Esophagus muscularis mucosa (tissue), 4 donors: Measurements from ENCODE around the gene RAD51B.

Source experiments
- EP300 ChIP-seq: sonication (generic); formaldehyde crosslinking; IDR thresholded peaks from one replicate; pipeline ENCODE4 v1.6.1; 2017; ENCODE audit warnings: antibody characterized with exemption
- POLR2A ChIP-seq: fragments of 450-650 bp; IDR thresholded peaks from one replicate; pipeline ENCODE4 v1.6.1; 2017; ENCODE audit warnings: antibody characterized with exemption, moderate library complexity, mild to moderate bottlenecking, low read depth
- POLR2AphosphoS5 ChIP-seq, 2 donors: sonication (generic); formaldehyde crosslinking; IDR thresholded peaks; one replicate each; pipeline ENCODE4 v1.6.1; 2017; ENCODE audit warnings: antibody characterized with exemption in 2 of 2
- TF ChIP-seq, protein P1 (sequence below), 3 experiments: fragments of 200-600 bp in 2 of 3; fragments of 450-650 bp in 1 of 3; sonication (generic) in 2 of 3; IDR thresholded peaks; one replicate each; pipeline ENCODE4 v1.5.1; 2017 to 2019; ENCODE audit warnings: antibody characterized with exemption in 3 of 3, mild to moderate bottlenecking in 2 of 3, moderate library complexity in 1 of 3

GRCh38 chr14:67918838-67919237 is 99.3 kb downstream of the RAD51B start:
- TF ChIP-seq, protein P1, sequence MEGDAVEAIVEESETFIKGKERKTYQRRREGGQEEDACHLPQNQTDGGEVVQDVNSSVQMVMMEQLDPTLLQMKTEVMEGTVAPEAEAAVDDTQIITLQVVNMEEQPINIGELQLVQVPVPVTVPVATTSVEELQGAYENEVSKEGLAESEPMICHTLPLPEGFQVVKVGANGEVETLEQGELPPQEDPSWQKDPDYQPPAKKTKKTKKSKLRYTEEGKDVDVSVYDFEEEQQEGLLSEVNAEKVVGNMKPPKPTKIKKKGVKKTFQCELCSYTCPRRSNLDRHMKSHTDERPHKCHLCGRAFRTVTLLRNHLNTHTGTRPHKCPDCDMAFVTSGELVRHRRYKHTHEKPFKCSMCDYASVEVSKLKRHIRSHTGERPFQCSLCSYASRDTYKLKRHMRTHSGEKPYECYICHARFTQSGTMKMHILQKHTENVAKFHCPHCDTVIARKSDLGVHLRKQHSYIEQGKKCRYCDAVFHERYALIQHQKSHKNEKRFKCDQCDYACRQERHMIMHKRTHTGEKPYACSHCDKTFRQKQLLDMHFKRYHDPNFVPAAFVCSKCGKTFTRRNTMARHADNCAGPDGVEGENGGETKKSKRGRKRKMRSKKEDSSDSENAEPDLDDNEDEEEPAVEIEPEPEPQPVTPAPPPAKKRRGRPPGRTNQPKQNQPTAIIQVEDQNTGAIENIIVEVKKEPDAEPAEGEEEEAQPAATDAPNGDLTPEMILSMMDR (IDR thresholded peaks at IDR 0.05): no peak
- TF ChIP-seq POLR2A (no peak), POLR2AphosphoS5 (IDR thresholded peaks at IDR 0.05) (no peak), EP300 (no peak)
